ENCODE measurements around the gene POLR1A.

- TF ChIP-seq CREB5 (CRISPR knock-in tag; IDR thresholded peaks at IDR 0.05; ENCODE audit: low read depth) = no peak
- TF ChIP-seq ZFP3 (CRISPR knock-in tag; IDR thresholded peaks at IDR 0.05) = no peak
- TF ChIP-seq OSR1 (CRISPR knock-in tag; IDR thresholded peaks at IDR 0.05) = no peak
- TF ChIP-seq CSDC2 (CRISPR knock-in tag; IDR thresholded peaks at IDR 0.05) = no peak
- no peak for TF ChIP-seq ZFP30 (CRISPR knock-in tag; IDR thresholded peaks at IDR 0.05)
- TF ChIP-seq PATZ1 (CRISPR knock-in tag; IDR thresholded peaks at IDR 0.05; ENCODE audit: borderline replicate concordance) = no peak
- TF ChIP-seq CSRNP3 (CRISPR knock-in tag; IDR thresholded peaks at IDR 0.05) = no peak
- TF ChIP-seq TCF4 (CRISPR knock-in tag; IDR thresholded peaks at IDR 0.05; ENCODE audit: borderline replicate concordance) = no peak
These were observed 109.1 kb downstream of the POLR1A start for GRCh38 chr2:85996591-85996990.

All from SK-N-SH treated with all-trans-retinoic acid at 6 μM for 48 hours (cell line).